Activated CD8-positive, alpha-beta T cell treated with anti-CD3 and anti-CD28 coated beads, Interleukin-2, amount 10 ng/mL, durations not matched to agents 7 days and 5 days (primary cell): ENCODE measurements around the gene ARHGEF16. TPM values are rescaled to one million over a fixed set of nuclear protein-coding genes. Genes with fewer than 3 reads are reported as not detected.
A peak's percentile ranks its signal among the peaks of the same experiment; 100 is the strongest.

Experiments
- ATAC-seq: fragments of 150-1000 bp; cut with Tn5 transposase; one replicate; pipeline ENCODE4 v1.10.0; 2021; ENCODE audit warnings: moderate library complexity
- CTCF ChIA-PET: fragments of 350-600 bp; sonication (Branson Sonifier 250); formaldehyde crosslinking; loops from one replicate; lab custom pipeline; 2021; ENCODE audit warnings: antibody characterized with exemption; lab: Charles Lee
- POLR2A ChIA-PET: fragments of 350-600 bp; sonication (Branson Sonifier 250); formaldehyde crosslinking; loops from one replicate; lab custom pipeline; 2021; ENCODE audit warnings: antibody characterized with exemption; lab: Charles Lee
- DNase-seq: peaks from one replicate; pipeline ENCODE4 v3.0.0-alpha.2; 2020
- H3K27ac Mint-ChIP-seq: one replicate; pipeline ENCODE4 v1.8.0; 2021; ENCODE audit warnings: mild to moderate bottlenecking, mixed read lengths
- H3K27me3 Mint-ChIP-seq: one replicate; pipeline ENCODE4 v1.8.0; 2021; ENCODE audit warnings: low read depth, mixed read lengths
- H3K36me3 Mint-ChIP-seq: one replicate; pipeline ENCODE4 v1.8.0; 2021; ENCODE audit warnings: low read depth, mixed read lengths
- H3K4me1 Mint-ChIP-seq: one replicate; pipeline ENCODE4 v1.8.0; 2021; ENCODE audit warnings: low read depth, mixed read lengths
- H3K4me3 Mint-ChIP-seq: one replicate; pipeline ENCODE4 v1.8.0; 2021; ENCODE audit warnings: mild to moderate bottlenecking, mixed read lengths
- H3K9me3 Mint-ChIP-seq: one replicate; pipeline ENCODE4 v1.8.0; 2022; ENCODE audit warnings: mixed read lengths; ENCODE audit not compliant: insufficient read depth
- total RNA-seq, 2 experiments: library from RNA; stranded (reverse); gene quantifications; one replicate each; pipeline ENCODE4 v1.2.3, GENCODE V29; 2021

The ARHGEF16 gene
- total RNA-seq, 2 experiments from 2014 or later: not detected

- POLR2A ChIA-PET: no interaction called here
- peaks cover 7% of the 10 kb centered on the region for H3K9me3 Mint-ChIP-seq
- H3K27ac Mint-ChIP-seq: no peak overlapping the region
- no peaks in the 10 kb centered on the region for H3K27me3 Mint-ChIP-seq
- no peak for ATAC-seq
- H3K36me3 Mint-ChIP-seq: no peaks in the 10 kb centered on the region
- DNase-seq: no peak
- CTCF ChIA-PET: interaction anchor here (2.5 kb wide), 1 partner anchor 131 kb away, joined by 9 read pairs; no protein-coding TSS in a partner anchor
- peaks cover 5% of the 10 kb centered on the region for H3K4me1 Mint-ChIP-seq
- H3K4me3 Mint-ChIP-seq: no peak overlapping the region
Measured at GRCh38 chr1:3488432-3488831, 34.0 kb downstream of the ARHGEF16 start.

- DNase-seq (no peak), ATAC-seq (no peak)
- peaks cover 7% of the 10 kb centered on the region for H3K9me3 Mint-ChIP-seq
- H3K4me3 Mint-ChIP-seq: no peak overlapping the region
- CTCF ChIA-PET: interaction anchor here (0.7 to 1.9 kb wide), 7 partner anchors 9 to 311 kb away, joined by 3 to 31 read pairs (median 4); no protein-coding TSS in a partner anchor
- no peaks in the 10 kb centered on the region for H3K27me3 Mint-ChIP-seq
- H3K36me3 Mint-ChIP-seq: no peaks in the 10 kb centered on the region
- POLR2A ChIA-PET: no interaction called here
- H3K4me1 Mint-ChIP-seq: peaks cover 5% of the 10 kb centered on the region
- no peak overlapping the region for H3K27ac Mint-ChIP-seq
Measured at GRCh38 chr1:3490046-3490745, 35.7 kb downstream of the ARHGEF16 start.

- Mint-ChIP-seq H3K27me3 (no peaks in the 10 kb centered on the region), H3K4me3 (peak overlapping the region; percentile 15), H3K4me1 (peaks cover 5% of the 10 kb centered on the region), H3K9me3 (peaks cover 7% of the 10 kb centered on the region), H3K27ac (no peak overlapping the region), H3K36me3 (no peaks in the 10 kb centered on the region)
- POLR2A ChIA-PET: no interaction called here
- peak; percentile 83 for DNase-seq
- ATAC-seq: peak; percentile 94
- CTCF ChIA-PET: interaction anchor here (0.6 to 1.9 kb wide), 9 partner anchors 10 to 310 kb away, joined by 3 to 31 read pairs (median 4); no protein-coding TSS in a partner anchor
Measured at GRCh38 chr1:3491291-3492246, 37.1 kb downstream of the ARHGEF16 start.

- ChIA-PET CTCF (interaction anchor here (0.8 to 1.1 kb wide), 2 partner anchors 40 to 127 kb away, joined by 3 read pairs; no protein-coding TSS in a partner anchor), POLR2A (no interaction called here)
- DNase-seq: no peak
- Mint-ChIP-seq H3K27ac (no peak overlapping the region), H3K9me3 (peaks cover 7% of the 10 kb centered on the region), H3K4me1 (peaks cover 5% of the 10 kb centered on the region), H3K4me3 (no peak overlapping the region), H3K27me3 (no peaks in the 10 kb centered on the region), H3K36me3 (no peaks in the 10 kb centered on the region)
- no peak for ATAC-seq
Measured at GRCh38 chr1:3492545-3493246, 38.2 kb downstream of the ARHGEF16 start.

GRCh38 chr1:3494321-3495308 lies 40.1 kb downstream of the ARHGEF16 start:
- Mint-ChIP-seq H3K27me3 (no peaks in the 10 kb centered on the region), H3K27ac (no peak overlapping the region), H3K36me3 (no peaks in the 10 kb centered on the region), H3K4me1 (peaks cover 5% of the 10 kb centered on the region), H3K4me3 (no peak overlapping the region), H3K9me3 (no peaks in the 10 kb centered on the region)
- DNase-seq (no peak), ATAC-seq (no peak)
- CTCF ChIA-PET: no interaction called here
- POLR2A ChIA-PET: no interaction called here

GRCh38 chr1:3495776-3496745 lies 41.6 kb downstream of the ARHGEF16 start:
- Mint-ChIP-seq H3K4me1 (peaks cover 5% of the 10 kb centered on the region), H3K27me3 (no peaks in the 10 kb centered on the region), H3K27ac (no peak overlapping the region), H3K36me3 (no peaks in the 10 kb centered on the region), H3K9me3 (no peaks in the 10 kb centered on the region), H3K4me3 (no peak overlapping the region)
- ChIA-PET CTCF (no interaction called here), POLR2A (no interaction called here)
- ATAC-seq: no peak
- DNase-seq: no peak

- Mint-ChIP-seq H3K4me1 (no peaks in the 10 kb centered on the region), H3K27ac (no peak overlapping the region), H3K4me3 (no peak overlapping the region), H3K36me3 (no peaks in the 10 kb centered on the region), H3K27me3 (no peaks in the 10 kb centered on the region), H3K9me3 (no peaks in the 10 kb centered on the region)
- ChIA-PET CTCF (no interaction called here), POLR2A (no interaction called here)
- DNase-seq (no peak), ATAC-seq (no peak)
Measured at GRCh38 chr1:3496916-3497315, 42.5 kb downstream of the ARHGEF16 start.

- no peak overlapping the region for H3K27ac Mint-ChIP-seq
- ATAC-seq: no peak
- no peaks in the 10 kb centered on the region for H3K27me3 Mint-ChIP-seq
- H3K36me3 Mint-ChIP-seq: no peaks in the 10 kb centered on the region
- no peak overlapping the region for H3K4me3 Mint-ChIP-seq
- CTCF ChIA-PET: no interaction called here
- H3K4me1 Mint-ChIP-seq: no peaks in the 10 kb centered on the region
- no peaks in the 10 kb centered on the region for H3K9me3 Mint-ChIP-seq
- POLR2A ChIA-PET: no interaction called here
- no peak for DNase-seq
Measured at GRCh38 chr1:3497521-3497920, 43.1 kb downstream of the ARHGEF16 start.

- Mint-ChIP-seq H3K4me1 (no peaks in the 10 kb centered on the region), H3K27me3 (no peaks in the 10 kb centered on the region), H3K9me3 (no peaks in the 10 kb centered on the region), H3K4me3 (no peak overlapping the region), H3K36me3 (no peaks in the 10 kb centered on the region), H3K27ac (no peak overlapping the region)
- ChIA-PET POLR2A (no interaction called here), CTCF (interaction anchor here (0.7 kb wide), 1 partner anchor 121 kb away, joined by 3 read pairs; no protein-coding TSS in a partner anchor)
- ATAC-seq (no peak), DNase-seq (no peak)
Measured at GRCh38 chr1:3498246-3498930, 43.9 kb downstream of the ARHGEF16 start.
